Right atrium auricular region (tissue), 2 donors: ENCODE data around the gene CFAP410. TPM values are rescaled to one million over a fixed set of nuclear protein-coding genes. Genes with fewer than 3 reads are reported as not detected.

Experiments used
- DNase-seq: peaks from one replicate; pipeline ENCODE4 v3.0.0-alpha.2; 2019; ENCODE audit warnings: low spot score
- H3K27ac ChIP-seq, 2 donors: fragments of 200-600 bp; sonication (generic); 1 replicate in 1 of 2; 2 replicates in 1 of 2; pipeline ENCODE4 v1.5.1; 2016 to 2019
- H3K27me3 ChIP-seq, 2 donors: fragments of 200-600 bp; sonication (generic); one replicate each; pipeline versions ENCODE4 v1.5.1 to v1.6.0; 2017 to 2019
- H3K36me3 ChIP-seq: fragments of 200-600 bp; sonication (generic); one replicate; pipeline ENCODE4 v1.5.1; 2016
- H3K4me1 ChIP-seq, 2 donors: fragments of 200-600 bp; sonication (generic); one replicate each; pipeline versions ENCODE4 v1.5.1 to v1.6.0; 2017 to 2019
- H3K4me3 ChIP-seq, 2 donors: fragments of 200-600 bp; sonication (generic); 1 replicate in 1 of 2; 2 replicates in 1 of 2; pipeline ENCODE4 v1.5.1; 2017 to 2019; ENCODE audit warnings: mild to moderate bottlenecking in 1 of 2, moderate library complexity in 1 of 2
- H3K9me3 ChIP-seq, 2 donors: fragments of 200-600 bp; sonication (generic); one replicate each; pipeline ENCODE4 v1.5.1; 2019
- total RNA-seq, 2 donors: library from RNA; depleted of rRNA; stranded (reverse); fragments of >200 nt; gene quantifications; one replicate each; pipeline ENCODE4 v1.1.0, GENCODE V29; 2016
- TF ChIP-seq, protein P1 (sequence below), 2 donors: fragments of 200-600 bp; sonication (generic); IDR thresholded peaks; one replicate each; pipeline ENCODE4 v1.5.1; 2019; ENCODE audit warnings: antibody characterized with exemption in 2 of 2

Gene CFAP410
- total RNA-seq, 2 donors from 2014 or later: 21.4 to 23.2 TPM

- H3K36me3 ChIP-seq: no peaks in the 10 kb centered on the region
- H3K27me3 ChIP-seq: no peaks in the 10 kb centered on the region
- TF ChIP-seq, protein P1, sequence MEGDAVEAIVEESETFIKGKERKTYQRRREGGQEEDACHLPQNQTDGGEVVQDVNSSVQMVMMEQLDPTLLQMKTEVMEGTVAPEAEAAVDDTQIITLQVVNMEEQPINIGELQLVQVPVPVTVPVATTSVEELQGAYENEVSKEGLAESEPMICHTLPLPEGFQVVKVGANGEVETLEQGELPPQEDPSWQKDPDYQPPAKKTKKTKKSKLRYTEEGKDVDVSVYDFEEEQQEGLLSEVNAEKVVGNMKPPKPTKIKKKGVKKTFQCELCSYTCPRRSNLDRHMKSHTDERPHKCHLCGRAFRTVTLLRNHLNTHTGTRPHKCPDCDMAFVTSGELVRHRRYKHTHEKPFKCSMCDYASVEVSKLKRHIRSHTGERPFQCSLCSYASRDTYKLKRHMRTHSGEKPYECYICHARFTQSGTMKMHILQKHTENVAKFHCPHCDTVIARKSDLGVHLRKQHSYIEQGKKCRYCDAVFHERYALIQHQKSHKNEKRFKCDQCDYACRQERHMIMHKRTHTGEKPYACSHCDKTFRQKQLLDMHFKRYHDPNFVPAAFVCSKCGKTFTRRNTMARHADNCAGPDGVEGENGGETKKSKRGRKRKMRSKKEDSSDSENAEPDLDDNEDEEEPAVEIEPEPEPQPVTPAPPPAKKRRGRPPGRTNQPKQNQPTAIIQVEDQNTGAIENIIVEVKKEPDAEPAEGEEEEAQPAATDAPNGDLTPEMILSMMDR (IDR thresholded peaks at IDR 0.05): peak in 1 of 2 donors; percentile 19
- no peak for DNase-seq
- H3K27ac ChIP-seq: peak within 1 kb of the TSS; percentile 83 to 91
- H3K4me3 ChIP-seq: peak within 1 kb of the TSS; percentile 71 to 82
- H3K9me3 ChIP-seq: no peaks in the 10 kb centered on the region
- H3K4me1 ChIP-seq: peaks cover 0 to 65% of the 10 kb centered on the region in 2 donors
These were observed 39.5 kb downstream of the CFAP410 start, which contains the start of gene PFKL for GRCh38 chr21:44299458-44300261. Gene PFKL, plus strand, starts transcription at chr21:44300053. Its CDS starts 53 bp downstream, at chr21:44300106.

GRCh38 chr21:44299085-44299457 lies 40.1 kb downstream of the CFAP410 start:
- H3K36me3 ChIP-seq: no peaks in the 10 kb centered on the region
- TF ChIP-seq, protein P1 (IDR thresholded peaks at IDR 0.05): no peak
- H3K27ac ChIP-seq: peak overlapping the region; percentile 83 to 91
- no peak for DNase-seq
- H3K9me3 ChIP-seq: no peaks in the 10 kb centered on the region
- peaks cover 0 to 65% of the 10 kb centered on the region in 2 donors for H3K4me1 ChIP-seq
- peak overlapping the region in 1 of 2 donors; percentile 82 for H3K4me3 ChIP-seq
- H3K27me3 ChIP-seq: no peaks in the 10 kb centered on the region

DNA sequence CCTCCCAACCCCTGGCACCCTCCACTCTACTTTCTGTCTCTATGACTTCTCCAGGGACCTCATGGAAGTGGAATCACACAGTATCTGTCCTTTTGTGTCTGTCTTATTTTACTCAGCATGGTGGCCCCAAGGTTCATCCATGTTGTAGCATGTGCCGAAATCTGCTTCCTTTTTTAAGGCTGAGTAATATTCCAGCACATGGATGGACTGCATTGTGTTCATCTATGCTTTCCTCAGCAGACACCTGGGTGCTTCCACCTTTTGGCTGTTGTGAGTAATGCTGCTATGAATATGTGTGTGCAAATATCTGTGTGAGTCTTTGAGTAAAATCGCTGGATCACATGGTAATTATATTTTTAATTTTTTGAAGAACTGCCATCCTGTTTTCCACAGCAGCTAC lies 40.9 kb downstream of the CFAP410 start:
- Histone ChIP-seq H3K27me3 (no peaks in the 10 kb centered on the region), H3K36me3 (no peaks in the 10 kb centered on the region), H3K9me3 (no peaks in the 10 kb centered on the region), H3K4me1 (peaks cover 0 to 57% of the 10 kb centered on the region in 2 donors), H3K4me3 (no peak overlapping the region), H3K27ac (peak overlapping the region in 1 of 2 donors; percentile 24)
- DNase-seq: no peak
- TF ChIP-seq, protein P1 (IDR thresholded peaks at IDR 0.05): no peak

DNA sequence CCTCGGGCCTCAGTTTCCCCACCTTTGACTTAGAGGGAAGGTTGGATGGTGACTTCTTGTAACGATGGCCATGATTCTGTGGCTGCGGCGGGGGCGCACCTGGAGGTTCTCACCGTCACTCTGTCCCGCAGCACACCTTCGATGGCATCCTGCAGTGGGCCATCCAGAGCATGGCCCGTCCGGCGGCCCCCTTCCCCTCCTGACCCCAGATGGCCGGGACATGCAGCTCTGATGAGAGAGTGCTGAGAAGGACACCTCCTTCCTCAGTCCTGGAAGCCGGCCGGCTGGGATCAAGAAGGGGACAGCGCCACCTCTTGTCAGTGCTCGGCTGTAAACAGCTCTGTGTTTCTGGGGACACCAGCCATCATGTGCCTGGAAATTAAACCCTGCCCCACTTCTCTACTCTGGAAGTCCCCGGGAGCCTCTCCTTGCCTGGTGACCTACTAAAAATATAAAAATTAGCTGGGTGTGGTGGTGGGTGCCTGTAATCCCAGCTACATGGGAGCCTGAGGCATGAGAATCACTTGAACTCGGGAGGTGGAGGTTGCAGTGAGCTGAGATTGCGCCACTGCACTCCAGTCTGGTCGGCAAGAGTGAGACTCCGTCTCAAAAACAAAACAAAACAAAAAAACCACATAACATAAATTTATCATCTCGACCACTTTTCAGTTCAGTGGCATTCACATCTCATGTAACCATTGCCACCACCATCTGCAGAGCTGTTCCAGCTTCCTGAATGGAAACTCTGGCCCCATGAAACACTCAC lies 41.5 kb downstream of the CFAP410 start:
- peak; percentile 93 for DNase-seq
- no peaks in the 10 kb centered on the region for H3K9me3 ChIP-seq
- H3K36me3 ChIP-seq: no peaks in the 10 kb centered on the region
- peaks cover 0 to 54% of the 10 kb centered on the region in 2 donors for H3K4me1 ChIP-seq
- no peak overlapping the region for H3K4me3 ChIP-seq
- H3K27ac ChIP-seq: peak overlapping the region in 1 of 2 donors; percentile 24
- TF ChIP-seq, protein P1 (IDR thresholded peaks at IDR 0.05): peak; percentile 80 to 86
- H3K27me3 ChIP-seq: no peaks in the 10 kb centered on the region

GRCh38 chr21:44296916-44297315 lies 42.3 kb downstream of the CFAP410 start:
- Histone ChIP-seq H3K27ac (no peak overlapping the region), H3K27me3 (no peaks in the 10 kb centered on the region), H3K4me1 (peaks cover 0 to 46% of the 10 kb centered on the region in 2 donors), H3K36me3 (no peaks in the 10 kb centered on the region), H3K4me3 (no peak overlapping the region), H3K9me3 (no peaks in the 10 kb centered on the region)
- TF ChIP-seq, protein P1 (IDR thresholded peaks at IDR 0.05): no peak
- no peak for DNase-seq
